DND-41 (cell line): ENCODE results near the gene NPHS2.
"Not testable (repeated sequence)": the region's sequence is repeated elsewhere in the genome, so short reads cannot be mapped to it uniquely, and the experiment has no call there.

ENCODE experiments used
- ATAC-seq: fragments of 200-7000 bp; cut with Tn5 transposase; 3 replicates; pipeline ENCODE4 v1.9.1; 2021; ENCODE audit warnings: low read depth; ENCODE audit not compliant: insufficient read depth
- DNase-seq: peaks from one replicate; pipeline ENCODE4 v3.0.0-alpha.2; 2020
- H2AFZ ChIP-seq: 2 replicates; pipeline ENCODE4 v1.6.0; 2012; ENCODE audit warnings: low read depth, low read length
- H3K27ac ChIP-seq: 2 replicates; pipeline ENCODE4 v1.5.1; 2012; ENCODE audit warnings: low read length, inconsistent platforms
- H3K27me3 ChIP-seq: fragments of 200-600 bp; sonication (generic); 2 replicates; pipeline ENCODE4 v1.6.0; 2012; ENCODE audit warnings: low read length, mild to moderate bottlenecking, inconsistent platforms; ENCODE audit not compliant: insufficient read depth, poor library complexity
- H3K36me3 ChIP-seq: 2 replicates; pipeline ENCODE4 v1.5.1; 2012; ENCODE audit warnings: low read length, inconsistent platforms; ENCODE audit not compliant: insufficient read depth
- H3K4me1 ChIP-seq: 2 replicates; pipeline ENCODE4 v1.5.1; 2012; ENCODE audit warnings: mild to moderate bottlenecking, low read length; ENCODE audit not compliant: insufficient read depth
- H3K4me2 ChIP-seq: 2 replicates; pipeline ENCODE4 v1.6.0; 2012; ENCODE audit warnings: mild to moderate bottlenecking, moderate library complexity, low read length, inconsistent platforms; ENCODE audit not compliant: insufficient read depth
- H3K4me3 ChIP-seq, 2 experiments: fragments of 200-600 bp in 1 of 2; shearing (Covaris generic) in 1 of 2; 2 replicates each; pipeline ENCODE4 v1.5.1; 2012 to 2016; ENCODE audit warnings: inconsistent platforms in 2 of 2, low read length in 2 of 2, mild to moderate bottlenecking in 2 of 2, low read depth in 1 of 2, moderate library complexity in 1 of 2
- H3K79me2 ChIP-seq: 2 replicates; pipeline ENCODE4 v1.6.0; 2012; ENCODE audit warnings: low read length, inconsistent platforms; ENCODE audit not compliant: insufficient read depth
- H3K9ac ChIP-seq: 2 replicates; pipeline ENCODE4 v1.6.0; 2012; ENCODE audit warnings: low read depth, mild to moderate bottlenecking, inconsistent platforms, low read length, moderate library complexity
- H3K9me3 ChIP-seq: 2 replicates; pipeline ENCODE4 v1.5.1; 2012; ENCODE audit warnings: low read length, moderate library complexity, mild to moderate bottlenecking, inconsistent platforms; ENCODE audit not compliant: insufficient read depth, severe bottlenecking
- H4K20me1 ChIP-seq: 2 replicates; pipeline ENCODE4 v1.6.0; 2012; ENCODE audit warnings: low read length; ENCODE audit not compliant: insufficient read depth
- CTCF ChIP-seq: IDR thresholded peaks from 2 replicates; pipeline ENCODE4 v1.5.1; 2012; ENCODE audit warnings: borderline replicate concordance, low read length, moderate library complexity, mild to moderate bottlenecking; ENCODE audit not compliant: poor library complexity, severe bottlenecking; ENCODE audit errors: extremely low read depth
- EZH2 ChIP-seq: IDR thresholded peaks from 3 replicates; pipeline ENCODE4 v1.6.1; 2012; ENCODE audit warnings: borderline replicate concordance, low read depth, mild to moderate bottlenecking, moderate library complexity, low read length, inconsistent platforms; ENCODE audit not compliant: severe bottlenecking

The NPHS2 gene

DNA sequence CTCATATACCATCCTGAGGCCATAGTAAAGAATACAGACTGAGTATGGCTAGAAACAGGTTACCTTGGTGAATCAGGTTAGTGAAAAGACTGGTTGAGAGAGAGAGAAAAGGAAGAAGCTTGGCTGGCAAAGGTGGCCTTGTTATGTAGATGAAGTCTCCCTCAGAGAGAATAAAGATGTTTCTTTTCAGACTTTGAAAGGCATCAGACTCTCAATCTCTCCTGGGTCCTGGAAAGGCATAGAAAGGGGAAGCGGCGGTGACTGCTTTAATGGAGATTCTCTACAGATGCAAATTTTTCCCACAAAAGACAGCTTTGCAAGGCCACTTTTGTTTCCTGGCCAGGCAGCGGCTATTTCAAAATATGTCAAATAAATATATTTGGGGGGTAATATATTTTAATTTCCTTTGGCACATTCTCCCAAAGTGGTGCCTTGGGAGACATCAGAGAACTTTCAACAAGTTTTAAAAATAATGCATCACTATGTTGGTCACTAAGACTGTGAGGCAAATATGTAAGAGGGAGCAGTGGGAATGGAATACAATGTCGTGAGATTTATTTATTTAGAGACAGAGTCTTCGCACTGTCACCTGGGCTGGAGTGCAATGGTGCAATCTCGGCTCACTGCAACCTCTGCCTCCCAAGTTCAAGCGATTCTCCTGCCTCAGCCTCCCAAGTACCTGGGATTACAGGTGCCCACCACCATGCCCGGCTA lies 46.1 kb downstream of the NPHS2 start:
- Histone ChIP-seq H4K20me1 (no peaks in the 10 kb centered on the region), H3K4me2 (no peak overlapping the region), H3K27me3 (no peaks in the 10 kb centered on the region), H3K27ac (no peak overlapping the region), H3K4me1 (no peaks in the 10 kb centered on the region), H3K9ac (no peak overlapping the region), H3K36me3 (no peaks in the 10 kb centered on the region), H2AFZ (no peak overlapping the region), H3K9me3 (no peaks in the 10 kb centered on the region), H3K4me3 (no peak overlapping the region), H3K79me2 (no peaks in the 10 kb centered on the region)
- no peak for DNase-seq
- no peak for ATAC-seq
- TF ChIP-seq CTCF (no peak), EZH2 (no peak)

DNA sequence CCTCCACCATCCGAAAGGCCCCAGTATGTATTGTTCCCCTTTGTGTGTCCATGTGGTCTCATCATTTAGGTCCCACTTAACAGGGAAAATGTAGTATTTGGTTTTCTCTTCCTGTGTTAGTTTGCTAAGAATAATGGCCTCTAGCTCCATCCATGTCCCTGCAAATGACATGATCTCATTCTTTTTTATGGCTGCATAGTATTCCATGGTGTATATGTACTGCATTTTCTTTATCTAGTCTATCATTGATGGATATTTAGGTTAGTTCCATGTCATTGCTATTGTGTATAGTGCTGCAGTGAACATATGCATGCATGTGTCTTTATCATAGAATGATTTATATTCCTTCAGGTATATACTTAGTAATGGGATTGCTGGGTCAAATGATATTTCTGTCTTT lies 57.2 kb downstream of the NPHS2 start:
- not testable (repeated sequence) for H4K20me1 ChIP-seq, H3K4me1 ChIP-seq, ATAC-seq, H3K4me2 ChIP-seq, H3K9me3 ChIP-seq, H3K9ac ChIP-seq, H3K79me2 ChIP-seq, H3K27ac ChIP-seq, H3K4me3 ChIP-seq, H3K36me3 ChIP-seq, DNase-seq, H2AFZ ChIP-seq, H3K27me3 ChIP-seq

- H3K4me2 ChIP-seq = no peak overlapping the region
- H3K9me3 ChIP-seq = no peaks in the 10 kb centered on the region
- H3K27me3 ChIP-seq = peaks cover 4% of the 10 kb centered on the region
- TF ChIP-seq EZH2 (no peak), CTCF (no peak)
- no peak overlapping the region for H3K27ac ChIP-seq
- no peaks in the 10 kb centered on the region for H3K79me2 ChIP-seq
- no peak overlapping the region for H3K9ac ChIP-seq
- DNase-seq (no peak), ATAC-seq (no peak)
- no peak overlapping the region for H3K4me3 ChIP-seq
- H3K36me3 ChIP-seq = no peaks in the 10 kb centered on the region
- H2AFZ ChIP-seq = no peak overlapping the region
- H4K20me1 ChIP-seq = no peaks in the 10 kb centered on the region
- no peaks in the 10 kb centered on the region for H3K4me1 ChIP-seq
These were observed 58.6 kb downstream of the NPHS2 start for GRCh38 chr1:179516976-179517705.

DNA sequence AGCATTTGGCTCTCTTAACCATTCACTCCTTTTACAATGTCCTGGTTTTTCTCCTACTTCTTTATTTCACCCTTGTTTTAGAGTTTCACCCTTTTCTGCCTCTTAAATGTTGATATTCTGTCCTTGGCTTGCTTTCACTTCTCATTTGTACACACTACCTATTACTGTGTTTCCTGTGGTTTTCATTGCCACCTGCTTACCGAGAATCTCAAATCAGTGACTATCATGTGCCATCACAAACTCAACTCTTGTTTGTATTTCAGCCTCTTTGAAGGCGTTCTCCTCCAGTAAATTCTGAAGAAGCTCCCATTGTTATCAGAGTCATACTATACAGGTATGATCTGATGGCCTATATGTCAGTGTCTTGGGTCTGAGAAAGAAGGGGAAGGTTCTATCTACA lies 65.7 kb downstream of the NPHS2 start:
- Histone ChIP-seq H3K9ac (no peak overlapping the region), H3K27ac (no peak overlapping the region), H3K4me2 (no peak overlapping the region), H3K27me3 (peaks cover 13% of the 10 kb centered on the region), H3K9me3 (no peaks in the 10 kb centered on the region), H3K4me1 (no peaks in the 10 kb centered on the region), H4K20me1 (no peaks in the 10 kb centered on the region), H3K79me2 (no peaks in the 10 kb centered on the region), H2AFZ (no peak overlapping the region), H3K36me3 (no peaks in the 10 kb centered on the region), H3K4me3 (no peak overlapping the region)
- no peak for ATAC-seq
- TF ChIP-seq EZH2 (no peak), CTCF (no peak)
- DNase-seq = no peak
